Dermis microvascular lymphatic vessel endothelial cell (primary cell): ENCODE measurements around the gene ATOSB. TPM values are rescaled to one million over a fixed set of nuclear protein-coding genes. Genes with fewer than 3 reads are reported as not detected.

Source experiments
- DNase-seq, 2 donors: peaks; one replicate each; pipeline versions ENCODE4 v3.0.0 to v3.0.0-alpha.2; 2010; ENCODE audit warnings: low read depth in 2 of 2
- total RNA-seq: library from RNA; depleted of rRNA; stranded (reverse); fragments of >200 nt; gene quantifications from 2 replicates; pipeline ENCODE4 v1.2.1, GENCODE V29; 2014

The ATOSB gene
- total RNA-seq, 1 donor from 2014 or later, result 6.0 TPM

GRCh38 chr9:35089434-35089833, 26.2 kb downstream of the ATOSB start:
- DNase-seq, result no peak

GRCh38 chr9:35085078-35085477, 30.6 kb downstream of the ATOSB start:
- DNase-seq, result no peak

GRCh38 chr9:35079426-35080341, 36.0 kb downstream of the ATOSB start, which contains the start of gene FANCG:
FANCG (minus strand) TSS chr9:35079942; CDS start chr9:35079524, 418 bp downstream.
- DNase-seq, result peak; percentile 81 to 93

GRCh38 chr9:35079041-35079425, 36.6 kb downstream of the ATOSB start:
- no peak for DNase-seq

GRCh38 chr9:35078066-35078465, 37.6 kb downstream of the ATOSB start:
- DNase-seq, result no peak

- no peak for DNase-seq
Observed at GRCh38 chr9:35076848-35077247, 38.8 kb downstream of the ATOSB start.

- DNase-seq, result no peak
Observed at GRCh38 chr9:35075358-35075757, 40.3 kb downstream of the ATOSB start.

GRCh38 chr9:35074791-35075190, 40.9 kb downstream of the ATOSB start:
- no peak for DNase-seq

- DNase-seq, result no peak
Observed at GRCh38 chr9:35074141-35074540, 41.5 kb downstream of the ATOSB start.

GRCh38 chr9:35073279-35073612, 42.4 kb downstream of the ATOSB start:
- no peak for DNase-seq

GRCh38 chr9:35072461-35073278, 43.0 kb downstream of the ATOSB start, which contains the start of gene VCP:
VCP (minus strand) TSS chr9:35072625; CDS start chr9:35072353, 272 bp downstream.
- peak; percentile 97 to 99 for DNase-seq

- peak; percentile 69 to 90 for DNase-seq
Observed at GRCh38 chr9:35071814-35072460, 43.7 kb downstream of the ATOSB start.

- peak in 1 of 2 donors; percentile 44 for DNase-seq
Observed at GRCh38 chr9:35070823-35071813, 44.5 kb downstream of the ATOSB start.

- DNase-seq, result no peak
Observed at GRCh38 chr9:35069020-35069419, 46.6 kb downstream of the ATOSB start.

- DNase-seq, result no peak
Observed at GRCh38 chr9:35067056-35067455, 48.6 kb downstream of the ATOSB start.

GRCh38 chr9:35060548-35061207, 55.0 kb downstream of the ATOSB start:
- no peak for DNase-seq

- no peak for DNase-seq
Observed at GRCh38 chr9:35059438-35059837, 56.2 kb downstream of the ATOSB start.

- no peak for DNase-seq
Observed at GRCh38 chr9:35057271-35057620, 58.4 kb downstream of the ATOSB start.

GRCh38 chr9:35056571-35057270, 58.9 kb downstream of the ATOSB start:
- no peak for DNase-seq
